Islet of Langerhans (tissue), 1 donor: Measurements from ENCODE around the gene EEIG1.

ENCODE experiments used
- FAIRE-seq: peaks from one replicate; lab custom pipeline; 2011; peaks lifted over from hg19 to GRCh38; lab: Jason Lieb, UNC

Gene EEIG1

DNA sequence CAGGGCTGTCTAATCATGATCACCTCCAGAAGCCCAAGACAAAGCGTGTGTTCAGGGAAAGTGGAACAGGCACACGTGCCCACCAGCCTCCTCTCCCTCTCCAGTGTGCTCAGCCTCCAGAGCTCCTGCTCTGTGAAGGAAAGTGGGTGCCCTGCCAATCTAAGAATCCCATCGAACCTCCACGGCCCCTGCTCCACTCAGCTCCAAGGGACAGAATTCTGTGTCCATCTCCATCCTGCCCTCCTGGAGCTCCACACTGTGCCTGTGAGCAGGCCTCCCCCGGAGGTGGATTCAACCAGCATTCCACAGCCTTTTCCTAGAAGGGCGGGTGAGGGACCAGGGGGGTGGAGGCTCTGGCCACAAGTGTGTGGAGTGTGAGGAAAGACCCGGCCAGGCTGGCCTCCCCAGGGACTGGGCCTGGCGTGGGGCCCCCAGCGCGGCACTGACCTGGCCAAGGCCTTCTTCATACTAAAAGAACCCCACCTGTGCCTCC lies 6.0 kb downstream of the EEIG1 start:
- no peak for FAIRE-seq

DNA sequence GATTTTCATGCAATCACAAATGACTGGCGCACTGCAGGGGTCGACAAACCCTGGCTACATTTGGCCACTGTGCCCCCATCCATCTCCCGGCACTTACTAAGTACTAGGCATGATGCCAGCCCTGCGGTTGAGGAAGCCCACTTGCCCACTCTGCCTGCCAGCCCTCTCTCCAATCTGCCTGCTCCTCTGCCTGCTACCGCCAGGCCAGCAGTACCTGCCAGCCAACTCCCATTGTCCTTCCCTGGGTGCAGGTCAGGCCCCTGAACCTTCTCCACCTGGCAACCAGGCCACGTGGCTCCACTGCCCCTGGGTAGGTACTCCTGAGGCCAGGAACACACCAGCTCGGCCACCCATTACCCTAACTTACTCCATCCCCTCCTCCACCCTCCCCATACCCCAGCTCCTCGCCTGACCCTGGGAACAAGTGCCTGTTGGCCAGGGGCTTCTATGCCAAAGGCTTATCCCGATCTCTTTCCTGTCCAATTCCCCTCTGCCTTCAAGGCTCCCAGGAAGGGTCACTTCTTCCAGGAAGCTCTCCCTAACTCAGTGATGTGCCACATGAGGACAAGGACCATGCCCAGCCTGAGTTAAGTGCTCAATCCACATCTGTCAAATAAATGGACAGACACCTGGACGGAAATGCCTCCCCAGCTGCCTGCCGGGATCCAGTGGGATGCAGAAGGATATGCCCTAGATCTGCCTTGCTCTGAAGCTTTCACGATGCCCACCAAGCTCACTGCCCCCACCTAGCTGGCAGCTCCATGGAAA lies 6.6 kb downstream of the EEIG1 start:
- FAIRE-seq = no peak

DNA sequence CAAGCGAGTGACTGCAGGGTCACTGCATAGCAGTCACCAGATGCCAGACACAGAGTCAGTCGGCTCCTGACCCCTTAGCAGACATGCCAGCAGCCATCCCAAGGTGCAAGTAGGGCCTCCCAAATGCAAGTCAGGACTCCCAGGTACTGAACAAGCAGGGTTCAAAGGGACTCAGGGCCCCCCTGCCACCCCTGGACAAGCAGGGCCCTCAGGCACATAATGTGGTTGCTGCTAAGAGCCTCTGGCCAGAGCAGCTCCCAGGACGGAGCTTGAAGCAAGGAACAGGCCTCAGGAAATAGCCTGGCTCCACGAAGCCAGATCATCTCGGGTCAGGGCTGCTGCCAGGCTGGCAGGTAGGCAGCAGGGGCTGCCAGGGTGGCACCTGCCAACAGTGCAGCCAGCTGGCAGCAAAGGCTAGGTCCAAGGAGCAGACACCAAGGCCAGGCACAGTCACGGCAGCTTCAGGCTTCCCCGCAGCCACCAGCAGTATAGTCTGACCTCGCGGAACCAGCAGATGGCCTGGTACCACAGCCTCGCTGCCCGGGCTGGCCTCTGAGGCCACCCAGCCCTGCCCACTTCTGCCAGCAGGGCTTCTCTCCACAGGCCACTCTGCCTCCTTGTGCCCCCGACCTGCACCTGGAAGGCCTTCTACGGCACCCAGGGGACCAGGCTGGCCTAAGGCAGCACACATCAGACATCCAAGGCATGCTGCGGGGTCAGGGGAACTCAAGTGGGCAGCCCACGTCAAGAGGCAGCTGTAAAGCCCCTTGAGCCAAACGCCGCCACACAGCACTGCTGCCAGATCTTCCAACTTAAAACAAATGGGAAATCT lies 7.4 kb downstream of the EEIG1 start:
- FAIRE-seq = no peak

DNA sequence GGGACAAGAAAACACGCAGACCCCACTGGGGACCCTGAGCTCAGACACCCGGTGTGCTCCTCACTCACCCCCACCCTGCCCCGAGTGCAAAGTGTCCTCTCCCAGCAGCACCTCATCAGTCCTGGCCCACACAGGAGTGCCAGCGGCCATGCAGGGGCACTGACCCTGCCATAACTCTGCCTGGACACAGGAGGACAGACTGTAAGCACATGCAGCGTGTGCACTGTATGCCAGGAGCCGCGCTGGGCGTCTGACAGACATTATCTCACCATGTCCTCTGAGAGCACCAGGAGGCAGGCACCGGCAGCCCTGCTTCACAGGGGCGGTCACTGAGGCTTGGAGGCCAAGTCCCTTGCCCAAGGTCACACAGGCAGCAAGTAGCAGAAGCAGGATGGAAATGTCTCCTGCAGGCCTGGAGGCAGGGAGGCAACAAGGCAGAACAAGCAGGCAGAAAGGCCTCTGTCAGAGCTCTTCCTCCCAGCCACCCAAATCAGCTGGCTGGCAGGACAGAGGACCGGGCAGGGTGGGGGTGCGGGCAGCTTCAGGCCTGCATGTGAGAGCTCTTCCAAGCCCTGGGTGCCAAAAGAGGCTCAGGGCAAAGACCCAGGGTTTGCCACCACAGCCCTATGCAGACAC lies 8.4 kb downstream of the EEIG1 start:
- no peak for FAIRE-seq

DNA sequence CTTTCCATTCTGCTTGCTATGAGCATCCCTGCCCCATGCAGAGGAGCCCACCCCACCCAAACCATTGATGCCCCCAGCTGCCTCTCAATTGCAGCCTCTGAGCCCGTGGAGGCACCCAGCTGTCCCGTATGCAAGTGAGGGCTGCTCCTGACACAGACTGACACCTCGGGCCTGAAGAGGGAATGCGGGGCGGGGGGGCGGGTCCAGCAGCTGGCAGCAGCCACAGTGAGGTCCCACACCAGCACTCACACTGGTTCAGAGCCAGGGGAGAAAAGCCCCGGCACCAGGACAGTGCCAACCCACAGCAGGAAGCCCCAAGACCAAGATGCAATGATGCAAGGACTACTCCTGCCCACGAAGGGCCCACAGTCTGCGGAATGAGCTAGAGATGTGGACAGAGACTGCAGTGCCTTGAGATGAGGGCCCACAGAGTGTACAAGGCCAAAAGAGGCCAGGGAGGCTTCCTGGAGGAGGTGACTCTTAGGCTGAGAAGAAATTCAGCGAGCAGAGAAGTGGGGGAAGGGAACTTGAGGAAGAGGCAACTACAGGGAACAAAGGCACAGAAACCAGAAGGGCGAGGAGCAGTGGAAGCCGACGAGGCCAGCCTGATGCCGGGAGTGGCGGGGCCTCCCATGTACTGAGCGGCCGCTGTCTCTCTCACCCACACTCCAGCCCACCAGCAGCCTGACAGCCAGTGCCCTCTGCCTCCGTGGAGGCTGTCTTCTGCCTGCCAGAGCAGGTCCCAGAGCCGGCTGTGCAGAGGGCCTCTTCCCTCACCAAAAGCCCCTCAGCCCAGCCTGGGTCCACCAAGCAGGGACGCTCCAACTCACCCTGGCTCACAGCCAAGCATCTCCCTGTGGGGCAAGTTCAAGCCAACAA lies 9.2 kb downstream of the EEIG1 start:
- FAIRE-seq = no peak

- no peak for FAIRE-seq
Measured at GRCh38 chr9:127970401-127971313, 10.1 kb downstream of the EEIG1 start.

DNA sequence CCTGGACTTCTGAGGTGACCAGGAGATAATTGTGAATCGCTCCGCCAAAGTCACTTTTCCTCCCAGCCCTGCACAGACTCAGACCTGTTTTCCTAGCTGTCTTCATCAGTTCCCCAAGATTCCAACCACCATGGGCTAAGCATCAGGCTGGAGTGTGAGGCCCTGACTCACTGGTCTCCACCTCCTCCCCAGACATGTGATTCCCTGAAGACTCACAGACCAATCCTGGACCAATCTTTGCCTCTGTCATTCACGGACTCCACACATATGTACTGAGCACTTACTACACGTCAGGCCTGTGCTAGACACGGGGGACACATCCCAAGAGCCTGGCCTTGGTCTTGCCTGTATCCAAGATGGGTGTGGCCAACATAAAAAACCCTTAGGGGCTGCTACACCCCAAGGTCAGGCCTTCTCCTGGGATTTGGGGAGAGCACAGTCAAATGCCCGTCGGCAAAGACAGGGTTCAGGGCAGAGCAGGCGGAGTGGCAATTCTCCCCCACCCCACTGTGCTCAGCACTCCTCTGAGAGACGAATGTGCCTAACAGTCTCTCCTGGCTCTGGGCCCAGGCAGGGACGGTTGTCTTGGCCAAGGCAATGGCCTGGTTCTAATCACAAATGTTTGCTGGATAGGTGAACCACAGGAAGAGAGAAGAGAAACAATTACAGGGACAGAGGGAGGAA lies 11.9 kb downstream of the EEIG1 start:
- FAIRE-seq = no peak

DNA sequence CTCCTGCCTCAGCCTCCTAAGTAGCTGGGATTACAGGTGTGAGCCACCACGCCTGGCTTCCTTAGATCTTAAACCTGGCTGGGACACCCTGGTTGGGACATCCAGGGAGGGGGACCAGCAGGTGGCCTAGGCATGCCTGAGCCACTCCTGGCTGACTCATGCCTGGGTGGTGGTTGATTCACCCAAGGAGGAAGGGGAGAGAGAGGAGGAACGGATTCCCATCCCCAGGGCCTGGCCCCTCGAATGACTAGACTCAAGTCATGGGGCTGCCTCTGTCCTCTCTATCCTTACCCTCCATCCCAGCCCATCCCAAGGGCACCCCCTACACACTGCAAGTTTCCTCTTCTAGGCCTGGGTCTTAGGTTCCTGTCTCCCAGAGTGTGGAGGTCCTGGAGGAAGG lies 12.7 kb downstream of the EEIG1 start:
- FAIRE-seq = no peak

GRCh38 chr9:127967151-127967809 lies 13.5 kb downstream of the EEIG1 start:
- FAIRE-seq = no peak

DNA sequence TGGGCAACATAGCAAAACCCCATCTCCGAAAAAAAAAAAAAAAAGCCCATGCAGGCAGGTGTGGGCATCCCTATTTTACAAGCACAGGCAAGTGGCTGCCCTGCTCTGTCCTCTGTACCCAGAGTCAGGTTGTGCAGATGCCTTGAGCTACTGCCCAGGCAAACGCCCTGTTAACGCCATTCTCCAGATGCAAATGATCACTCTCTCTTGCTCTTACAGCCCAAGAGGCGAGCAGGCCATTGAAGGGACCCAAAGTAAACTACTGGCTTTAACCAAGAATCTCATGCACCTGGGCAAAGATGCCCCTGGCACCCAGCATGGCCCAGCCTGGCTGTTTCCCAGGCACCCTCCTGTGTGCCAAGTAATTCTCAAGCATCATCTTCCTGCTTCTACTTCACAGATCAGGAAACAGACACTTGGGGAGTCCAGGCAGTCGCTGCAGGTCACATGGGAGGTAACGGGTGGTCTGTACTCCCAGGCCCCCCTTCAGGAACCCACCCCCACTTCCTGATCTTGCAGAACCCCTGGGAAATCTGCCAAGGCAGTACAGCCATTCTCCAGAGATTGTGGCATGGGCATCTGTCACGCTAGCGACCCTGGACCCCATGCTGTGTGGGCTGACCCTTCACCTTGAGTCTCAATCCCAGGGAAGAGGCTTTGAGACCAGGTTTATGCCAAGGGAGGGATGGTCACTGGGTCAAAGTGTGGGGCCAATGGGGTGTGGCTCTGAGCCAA lies 14.2 kb downstream of the EEIG1 start:
- no peak for FAIRE-seq

GRCh38 chr9:127965953-127966352 lies 14.8 kb downstream of the EEIG1 start:
- no peak for FAIRE-seq

GRCh38 chr9:127963359-127964064 lies 17.3 kb downstream of the EEIG1 start:
- FAIRE-seq = no peak

DNA sequence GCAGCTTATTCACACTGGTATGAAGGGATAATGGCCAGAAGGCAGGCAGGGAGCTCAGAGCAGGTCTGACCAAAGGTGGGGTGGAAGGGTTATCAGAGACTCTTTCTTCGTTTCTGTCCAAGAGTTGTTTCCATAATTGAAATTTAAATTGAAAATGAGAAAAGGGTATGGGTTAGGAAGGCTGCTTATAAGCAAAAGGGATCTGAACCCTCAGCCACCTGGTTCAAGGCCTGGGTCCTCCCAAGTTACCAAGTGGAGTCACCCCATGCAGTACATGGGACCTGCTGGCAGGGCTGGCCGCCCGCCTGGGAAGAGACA lies 17.8 kb downstream of the EEIG1 start:
- no peak for FAIRE-seq

DNA sequence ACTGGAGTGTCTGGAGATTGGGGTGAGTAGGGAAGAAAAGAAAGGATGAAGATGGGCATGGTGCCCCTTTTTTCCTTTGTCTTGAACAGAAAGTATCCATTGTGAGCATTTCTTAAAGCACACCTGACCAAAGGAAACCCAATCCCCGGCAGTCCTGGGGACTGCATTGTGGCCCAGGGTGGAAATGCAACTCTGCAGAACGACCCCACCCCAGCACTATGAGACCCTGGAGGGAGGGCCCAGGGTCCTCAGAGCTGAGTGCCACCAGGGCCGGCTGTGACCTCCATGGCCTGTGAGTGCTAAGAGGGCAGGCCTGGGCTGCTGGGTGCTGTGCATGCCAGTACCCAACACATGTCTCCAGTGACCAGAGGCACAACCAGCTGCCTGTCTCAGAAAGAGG lies 18.5 kb downstream of the EEIG1 start:
- FAIRE-seq = no peak

DNA sequence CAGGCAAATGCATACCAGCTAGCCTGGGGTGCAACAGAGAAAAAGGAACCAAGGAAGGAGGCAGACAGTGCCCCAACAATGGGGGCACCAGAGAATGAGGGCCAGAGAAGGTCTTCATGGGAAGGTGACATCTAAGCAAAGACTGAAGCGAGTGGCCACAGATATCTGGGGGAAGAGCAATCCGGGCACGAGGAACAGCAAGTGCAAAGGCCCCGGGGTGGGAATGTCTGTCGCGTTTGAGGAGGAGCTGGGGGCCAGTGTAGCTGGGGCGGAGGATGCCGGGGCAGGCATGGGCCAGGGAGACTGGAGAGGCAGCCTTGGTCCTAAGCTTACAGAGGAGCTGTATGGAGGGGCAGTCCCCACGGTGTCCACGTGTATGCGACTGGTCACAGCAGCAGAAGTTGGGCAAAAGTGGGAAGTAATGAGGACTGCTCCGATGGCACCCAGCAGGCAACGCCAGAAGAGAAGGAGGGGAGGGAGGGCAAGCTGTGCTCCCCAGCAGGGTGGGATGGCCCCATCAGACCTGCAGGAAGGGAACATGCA lies 19.1 kb downstream of the EEIG1 start:
- no peak for FAIRE-seq

DNA sequence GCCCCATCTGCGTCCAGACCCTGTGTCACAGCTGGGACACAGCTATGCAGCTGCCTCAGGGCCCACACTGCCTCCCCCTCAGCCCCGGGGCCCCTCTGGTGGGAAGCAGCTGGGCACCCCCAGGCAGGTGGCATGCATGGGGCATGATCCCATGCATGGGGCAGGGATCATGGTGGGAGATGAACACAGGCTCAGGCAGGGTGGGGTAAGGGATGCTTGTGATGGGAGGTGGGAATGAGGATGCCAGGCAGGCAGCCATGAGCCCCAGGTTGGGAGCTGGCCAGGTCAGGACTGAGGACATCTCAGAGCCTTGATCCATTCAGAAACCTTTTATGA lies 19.7 kb downstream of the EEIG1 start:
- FAIRE-seq = no peak

DNA sequence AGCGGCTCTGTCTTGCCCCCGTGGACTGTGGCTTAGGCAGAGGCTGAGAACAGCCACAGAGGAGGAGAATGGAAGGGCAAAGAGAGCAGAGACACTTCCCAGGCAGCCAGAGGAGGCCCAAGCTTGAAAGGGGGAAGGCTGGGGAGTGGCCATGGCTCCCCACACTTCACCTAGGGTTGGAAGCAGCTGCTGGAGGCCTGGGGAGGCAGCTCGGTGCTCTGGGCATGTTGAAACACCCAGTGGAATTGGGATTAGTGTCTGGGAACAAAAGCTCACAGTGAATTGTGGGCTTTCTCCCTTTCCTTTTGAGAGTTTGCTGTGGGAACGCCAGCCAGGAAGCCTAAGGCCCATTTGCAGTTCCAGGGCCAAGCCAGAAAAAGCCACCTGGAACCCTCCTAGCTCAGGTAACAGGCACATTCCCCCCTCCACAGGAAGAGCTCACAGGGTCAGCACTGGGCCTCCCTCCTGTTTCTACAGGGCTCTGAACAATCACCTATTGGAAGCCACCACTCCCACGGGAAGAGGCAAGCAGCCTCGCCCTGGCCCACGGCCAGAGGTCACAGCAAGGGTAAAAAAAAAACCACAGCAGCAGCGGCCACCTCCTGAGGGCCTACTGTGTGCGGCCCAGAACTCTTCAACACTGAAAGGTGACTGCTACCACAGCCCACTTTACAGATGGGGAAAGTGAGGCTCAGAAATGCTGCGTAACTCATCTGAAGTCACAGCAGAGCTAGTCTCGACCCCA lies 20.2 kb downstream of the EEIG1 start:
- FAIRE-seq = no peak
